Measurements from ENCODE around the gene SHMT1. TPM values are rescaled to one million over a fixed set of nuclear protein-coding genes. Genes with fewer than 3 reads are reported as not detected.

The SHMT1 gene
- total and polyA plus RNA-seq, 7 donors = 8.3 to 20.8 (median 14.2) TPM

DNA sequence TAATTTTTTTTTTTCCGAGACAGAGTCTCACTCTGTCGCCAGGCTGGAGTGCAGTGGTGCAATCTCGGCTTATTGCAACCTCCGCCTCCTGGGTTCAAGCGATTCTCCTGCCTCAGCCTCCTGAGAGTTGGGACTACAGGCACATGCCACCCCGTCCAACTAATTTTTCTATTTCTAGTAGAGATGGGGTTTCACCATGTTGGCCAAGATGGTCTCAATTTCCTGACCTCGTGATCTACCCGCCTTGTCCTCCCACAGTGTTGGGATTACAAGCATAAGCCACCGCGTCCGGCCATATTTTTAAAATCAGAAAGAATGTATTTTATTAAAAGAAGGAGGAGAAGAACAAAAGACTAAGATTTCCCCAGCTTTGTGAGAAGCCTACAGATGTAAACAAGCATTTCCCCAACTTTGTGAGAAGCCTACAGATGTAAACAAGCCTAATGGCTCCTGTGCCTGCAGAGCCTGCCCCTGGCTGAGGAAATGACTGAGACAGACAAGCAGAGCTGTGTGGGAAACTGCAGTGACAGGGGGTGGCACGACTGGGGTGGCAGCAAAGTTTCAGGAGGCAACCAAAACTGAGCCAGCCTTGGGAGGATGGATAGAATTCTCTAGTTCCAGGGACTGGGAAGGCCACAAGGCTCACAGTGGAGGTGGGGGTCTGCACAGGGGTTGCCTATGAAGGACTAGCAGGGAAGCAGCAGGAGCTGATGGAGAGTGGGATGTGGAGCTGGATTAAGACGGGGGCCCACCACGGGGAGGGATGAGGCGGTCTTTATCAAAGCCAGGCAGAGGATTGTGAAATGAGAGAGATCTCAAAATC, 71.4 kb downstream of the SHMT1 start:
- Histone ChIP-seq H3K4me1 (peaks cover 10% of the 10 kb centered on the region), H3K9me3 (no peaks in the 10 kb centered on the region), H3K36me3 (ENCODE audit: insufficient read depth in 1 of 2, low read depth in 1 of 2) (peaks cover 0 to 86% of the 10 kb centered on the region in 2 donors), H3K4me3 (no peak overlapping the region), H3K27me3 (ENCODE audit: insufficient read depth in 3 of 3, low read length in 2 of 3) (no peaks in the 10 kb centered on the region), H3K27ac (peak overlapping the region; percentile 74)
- WGBS, 3 donors = 53 to 74% (median 56%) methylated on average over 15 of the region's 15 CpGs
- TF ChIP-seq, protein P1, sequence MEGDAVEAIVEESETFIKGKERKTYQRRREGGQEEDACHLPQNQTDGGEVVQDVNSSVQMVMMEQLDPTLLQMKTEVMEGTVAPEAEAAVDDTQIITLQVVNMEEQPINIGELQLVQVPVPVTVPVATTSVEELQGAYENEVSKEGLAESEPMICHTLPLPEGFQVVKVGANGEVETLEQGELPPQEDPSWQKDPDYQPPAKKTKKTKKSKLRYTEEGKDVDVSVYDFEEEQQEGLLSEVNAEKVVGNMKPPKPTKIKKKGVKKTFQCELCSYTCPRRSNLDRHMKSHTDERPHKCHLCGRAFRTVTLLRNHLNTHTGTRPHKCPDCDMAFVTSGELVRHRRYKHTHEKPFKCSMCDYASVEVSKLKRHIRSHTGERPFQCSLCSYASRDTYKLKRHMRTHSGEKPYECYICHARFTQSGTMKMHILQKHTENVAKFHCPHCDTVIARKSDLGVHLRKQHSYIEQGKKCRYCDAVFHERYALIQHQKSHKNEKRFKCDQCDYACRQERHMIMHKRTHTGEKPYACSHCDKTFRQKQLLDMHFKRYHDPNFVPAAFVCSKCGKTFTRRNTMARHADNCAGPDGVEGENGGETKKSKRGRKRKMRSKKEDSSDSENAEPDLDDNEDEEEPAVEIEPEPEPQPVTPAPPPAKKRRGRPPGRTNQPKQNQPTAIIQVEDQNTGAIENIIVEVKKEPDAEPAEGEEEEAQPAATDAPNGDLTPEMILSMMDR (IDR thresholded peaks at IDR 0.05) = no peak
- intact Hi-C loops (cut with DNase I) = no loop called here
- peak; percentile 55 to 83 (median 76) for ATAC-seq
- DNase-seq = no peak

GRCh38 chr17:18285296-18285695, 78.1 kb downstream of the SHMT1 start:
- Histone ChIP-seq H3K9me3 (no peaks in the 10 kb centered on the region), H3K4me1 (no peaks in the 10 kb centered on the region), H3K27me3 (ENCODE audit: insufficient read depth in 3 of 3, low read length in 2 of 3) (no peaks in the 10 kb centered on the region), H3K36me3 (ENCODE audit: insufficient read depth in 1 of 2, low read depth in 1 of 2) (peaks cover 3 to 99% of the 10 kb centered on the region in 2 donors), H3K27ac (no peak overlapping the region), H3K4me3 (no peak overlapping the region)
- WGBS, 3 donors = 93 to 98% (median 96%) methylated on average over 11 of the region's 11 CpGs
- DNase-seq (no peak), ATAC-seq (no peak)
- TF ChIP-seq, protein P1 (IDR thresholded peaks at IDR 0.05) = no peak
- intact Hi-C loops (cut with DNase I) = loop anchor here in 1 of 2 donors (5.0 kb wide), 1 partner anchor 57 kb away; no protein-coding TSS in a partner anchor

DNA sequence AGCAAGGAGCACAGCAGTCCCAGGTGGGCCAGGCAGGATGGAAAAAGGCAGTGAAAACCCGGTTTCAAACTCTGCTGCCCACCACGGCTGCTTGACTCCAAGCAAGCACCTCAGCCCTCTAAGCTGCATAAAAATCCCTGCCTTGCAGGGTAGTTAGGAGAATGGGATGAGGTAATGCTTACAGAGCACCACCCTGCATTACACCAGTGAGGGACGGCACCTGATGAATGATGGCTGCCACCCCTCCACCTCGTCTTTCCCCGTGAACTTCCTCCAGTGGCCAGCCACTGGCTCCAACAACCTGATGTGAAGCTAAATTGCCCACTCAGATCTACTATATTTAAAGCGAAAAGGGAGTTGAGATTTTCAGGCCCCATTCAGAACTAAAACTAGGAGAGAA, 81.6 kb downstream of the SHMT1 start:
- ATAC-seq (no peak), DNase-seq (no peak)
- H3K4me1 ChIP-seq = no peaks in the 10 kb centered on the region
- no peaks in the 10 kb centered on the region for H3K9me3 ChIP-seq
- H3K27ac ChIP-seq = no peak overlapping the region
- peaks cover 5 to 99% of the 10 kb centered on the region in 2 donors for H3K36me3 ChIP-seq (ENCODE audit: insufficient read depth in 1 of 2, low read depth in 1 of 2)
- intact Hi-C loops (cut with DNase I) = no loop called here
- no peaks in the 10 kb centered on the region for H3K27me3 ChIP-seq (ENCODE audit: insufficient read depth in 3 of 3, low read length in 2 of 3)
- WGBS, 3 donors = 85 to 95% (median 89%) methylated on average over 6 of the region's 6 CpGs
- H3K4me3 ChIP-seq = no peak overlapping the region
- TF ChIP-seq, protein P1 (IDR thresholded peaks at IDR 0.05) = no peak

GRCh38 chr17:18280766-18281371, 82.5 kb downstream of the SHMT1 start:
- no peaks in the 10 kb centered on the region for H3K9me3 ChIP-seq
- no peak overlapping the region for H3K4me3 ChIP-seq
- H3K27ac ChIP-seq = no peak overlapping the region
- WGBS, 3 donors = 63 to 78% (median 72%) methylated on average over 5 of the region's 5 CpGs
- TF ChIP-seq, protein P1 (IDR thresholded peaks at IDR 0.05) = no peak
- intact Hi-C loops (cut with DNase I) = no loop called here
- H3K27me3 ChIP-seq (ENCODE audit: insufficient read depth in 3 of 3, low read length in 2 of 3) = no peaks in the 10 kb centered on the region
- ATAC-seq (no peak), DNase-seq (peak in 1 of 2 donors; percentile 19)
- H3K4me1 ChIP-seq = no peaks in the 10 kb centered on the region
- peaks cover 5 to 99% of the 10 kb centered on the region in 2 donors for H3K36me3 ChIP-seq (ENCODE audit: insufficient read depth in 1 of 2, low read depth in 1 of 2)
